Stimulated activated CD8-positive, alpha-beta memory T cell treated with anti-CD3 and anti-CD28 coated beads, Interleukin-12 subunit alpha, Interleukin-12 subunit beta, amount 100 ng/mL, for 24 hours (primary cell): ENCODE data around the gene FRS3.

Source experiments
- DNase-seq: peaks from one replicate; pipeline ENCODE4 v3.0.0-alpha.2; 2020; ENCODE audit errors: extremely low read depth

FRS3 gene

GRCh38 chr6:41791305-41791704 is 11.6 kb upstream of the FRS3 start:
- DNase-seq, result no peak

- DNase-seq, result no peak
Observed at GRCh38 chr6:41790045-41790444, 10.3 kb upstream of the FRS3 start.

DNA sequence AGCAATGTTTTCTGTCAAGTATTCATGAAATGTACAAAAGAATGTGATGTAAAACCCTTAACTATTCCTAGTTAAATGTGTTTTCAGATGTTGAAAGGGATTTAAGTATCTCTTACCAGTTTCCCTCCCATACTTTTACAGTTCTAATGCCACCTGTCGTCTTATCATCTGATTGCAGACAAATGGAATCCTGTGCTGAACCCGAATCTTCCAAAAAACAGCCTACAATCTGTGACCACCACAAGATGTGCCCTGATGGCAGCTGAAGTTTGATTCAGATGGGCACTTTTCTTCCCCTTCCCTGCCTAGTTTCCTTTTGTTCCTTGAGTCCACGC is 9.7 kb upstream of the FRS3 start:
- DNase-seq, result no peak

- DNase-seq, result peak; percentile 88
Observed at GRCh38 chr6:41787219-41787917, 7.7 kb upstream of the FRS3 start, which contains the start of gene TOMM6. Gene TOMM6, plus strand, starts transcription at chr6:41787694. Its CDS starts 4 bp downstream, at chr6:41787698.

GRCh38 chr6:41786451-41787218 is 6.9 kb upstream of the FRS3 start:
- peak; percentile 73 for DNase-seq

GRCh38 chr6:41785689-41786450 is 6.2 kb upstream of the FRS3 start:
- DNase-seq, result no peak

- no peak for DNase-seq
Observed at GRCh38 chr6:41785254-41785653, 5.6 kb upstream of the FRS3 start.

GRCh38 chr6:41784581-41785171 is 5.0 kb upstream of the FRS3 start:
- no peak for DNase-seq

- no peak for DNase-seq
Observed at GRCh38 chr6:41783106-41783780, 3.5 kb upstream of the FRS3 start.

DNA sequence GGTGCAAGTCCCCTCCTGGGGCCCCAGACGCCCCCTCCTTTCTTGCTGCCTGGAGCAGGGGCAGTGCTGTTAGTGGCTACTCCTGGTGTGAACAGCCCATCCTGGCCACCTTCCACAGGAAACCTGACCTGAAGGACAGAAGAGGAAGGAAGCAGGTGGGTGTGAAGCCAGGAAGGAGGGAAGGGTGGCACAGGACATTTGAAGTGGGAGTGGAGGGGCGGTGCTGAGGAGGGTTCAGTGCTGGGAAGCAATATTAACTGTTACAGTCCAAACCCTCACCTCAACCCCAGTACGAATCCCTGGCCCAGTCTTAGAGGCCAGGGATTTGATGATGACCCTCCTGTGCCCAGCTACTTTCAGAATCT is 1.6 kb upstream of the FRS3 start:
- DNase-seq, result no peak

DNA sequence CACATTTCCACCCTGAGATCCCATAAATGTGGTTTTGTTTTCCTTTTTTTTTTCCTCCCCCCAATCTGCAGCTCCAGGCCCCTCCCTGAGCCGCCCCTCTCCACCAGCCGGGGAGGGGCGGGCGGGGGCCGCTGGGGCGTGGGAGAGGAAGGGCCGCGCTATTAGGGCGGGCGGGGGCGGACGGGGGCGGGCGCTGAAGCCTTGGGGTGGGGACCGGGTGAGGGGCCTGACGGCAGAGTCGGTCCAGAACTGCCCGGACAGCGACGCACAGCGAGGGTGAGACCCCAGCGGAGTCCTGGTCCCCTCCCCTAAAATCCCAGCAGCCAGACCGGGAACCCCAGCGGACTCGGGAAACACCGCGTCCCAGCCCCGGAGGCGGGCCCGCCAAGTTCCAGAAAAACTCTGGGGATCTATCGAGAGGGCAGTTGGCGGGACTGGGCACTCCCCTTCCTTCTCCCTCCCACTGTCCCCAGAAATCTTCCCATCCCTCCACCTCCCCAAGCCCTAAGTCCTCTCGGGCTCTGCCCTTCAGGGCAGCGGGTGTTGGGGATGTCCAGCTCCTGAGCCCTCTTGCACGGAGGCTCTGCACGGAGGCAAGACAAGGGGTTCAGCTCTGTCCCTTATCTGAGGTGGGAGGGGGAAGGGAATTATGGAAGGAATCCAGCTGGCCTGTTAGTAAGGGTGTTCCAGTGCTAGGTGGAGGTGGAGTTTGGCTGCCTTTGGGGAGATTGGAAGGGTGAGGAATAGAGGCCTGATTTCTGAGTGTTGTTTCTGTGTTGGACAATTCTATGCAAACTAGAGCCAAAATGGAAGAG is 1.1 kb upstream of the FRS3 start, which contains the start of gene PRICKLE4:
Gene PRICKLE4 (plus strand): TSS at position 232 of the 815 bp plus-strand sequence. CDS start 2,692 bp downstream, outside the sequence.
- DNase-seq, result no peak

DNA sequence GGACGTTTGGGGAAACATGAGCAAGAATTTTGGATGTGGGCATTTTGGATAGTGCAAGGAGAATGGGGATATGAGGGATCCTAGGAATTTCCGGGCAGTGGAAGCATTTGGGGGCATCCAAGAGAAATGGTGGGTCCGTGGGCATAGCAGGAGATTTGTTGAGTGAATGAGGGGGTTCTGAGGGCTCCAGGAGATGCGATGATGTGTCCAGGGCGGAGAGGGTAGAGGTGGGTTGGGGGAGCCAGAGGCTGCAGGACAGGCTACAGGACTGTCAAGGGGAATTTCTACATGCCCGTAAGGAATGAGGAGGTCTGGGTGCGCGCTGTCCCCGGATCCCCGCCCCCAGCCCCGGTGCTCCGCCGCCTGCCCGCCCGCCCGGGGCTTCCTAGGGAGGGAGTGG is 364 bp downstream of the FRS3 start:
- DNase-seq, result no peak

- DNase-seq, result no peak
Observed at GRCh38 chr6:41778895-41779294, 805 bp downstream of the FRS3 start.

DNA sequence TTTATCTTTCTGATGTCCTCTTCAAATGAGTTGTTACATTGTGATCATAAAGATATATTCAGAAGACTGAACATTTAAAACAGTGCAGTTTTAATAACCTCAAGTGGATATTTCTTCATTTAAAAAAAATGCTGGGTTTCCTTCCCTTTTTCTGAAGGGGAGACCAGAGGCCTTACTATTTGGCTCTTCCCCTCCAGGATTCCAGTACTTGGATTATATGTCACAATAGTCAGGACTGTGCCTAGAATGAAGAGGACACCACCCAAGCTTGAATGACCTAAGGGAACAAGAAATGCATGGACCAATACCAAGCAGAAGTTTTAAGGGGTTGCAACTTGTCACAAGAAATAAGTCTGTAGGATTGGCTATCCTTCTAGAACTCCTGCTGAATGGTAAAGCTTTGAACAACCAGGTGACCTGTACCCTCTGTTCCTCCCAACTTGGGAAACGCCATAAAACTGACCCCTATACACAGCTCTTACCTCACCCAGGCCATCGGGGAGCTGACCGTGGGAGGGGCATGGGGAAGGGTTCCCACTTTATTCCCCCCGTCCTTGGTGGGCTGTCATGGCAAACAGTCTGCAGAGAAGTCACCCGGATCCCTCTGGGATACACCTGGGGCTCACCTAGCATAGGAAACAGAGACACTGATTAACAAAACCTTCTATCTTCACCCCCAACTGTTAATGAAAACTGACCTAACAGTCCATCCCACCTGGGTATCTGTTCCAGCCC is 2.0 kb downstream of the FRS3 start:
- DNase-seq, result no peak

- no peak for DNase-seq
Observed at GRCh38 chr6:41775293-41775882, 4.3 kb downstream of the FRS3 start.

DNA sequence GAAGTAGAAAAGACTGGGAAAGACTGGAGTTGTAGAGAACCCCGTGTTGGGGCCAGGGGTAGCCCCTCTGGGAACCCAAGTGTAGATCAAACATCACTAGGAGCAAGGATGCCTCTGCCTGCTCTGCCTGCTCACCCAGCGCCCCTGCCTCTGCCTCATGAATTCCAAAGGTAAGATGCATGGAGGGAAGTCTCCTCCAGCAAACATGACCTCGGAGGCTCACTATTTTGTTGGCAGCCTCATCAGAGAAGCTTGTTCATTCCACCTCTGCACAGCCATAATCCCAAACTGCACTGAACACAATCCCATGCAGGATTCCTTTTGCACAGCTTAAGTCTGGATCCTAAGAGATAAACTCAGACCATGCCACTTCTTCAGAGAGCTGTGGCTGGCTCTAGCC is 4.9 kb downstream of the FRS3 start:
- DNase-seq, result no peak

DNA sequence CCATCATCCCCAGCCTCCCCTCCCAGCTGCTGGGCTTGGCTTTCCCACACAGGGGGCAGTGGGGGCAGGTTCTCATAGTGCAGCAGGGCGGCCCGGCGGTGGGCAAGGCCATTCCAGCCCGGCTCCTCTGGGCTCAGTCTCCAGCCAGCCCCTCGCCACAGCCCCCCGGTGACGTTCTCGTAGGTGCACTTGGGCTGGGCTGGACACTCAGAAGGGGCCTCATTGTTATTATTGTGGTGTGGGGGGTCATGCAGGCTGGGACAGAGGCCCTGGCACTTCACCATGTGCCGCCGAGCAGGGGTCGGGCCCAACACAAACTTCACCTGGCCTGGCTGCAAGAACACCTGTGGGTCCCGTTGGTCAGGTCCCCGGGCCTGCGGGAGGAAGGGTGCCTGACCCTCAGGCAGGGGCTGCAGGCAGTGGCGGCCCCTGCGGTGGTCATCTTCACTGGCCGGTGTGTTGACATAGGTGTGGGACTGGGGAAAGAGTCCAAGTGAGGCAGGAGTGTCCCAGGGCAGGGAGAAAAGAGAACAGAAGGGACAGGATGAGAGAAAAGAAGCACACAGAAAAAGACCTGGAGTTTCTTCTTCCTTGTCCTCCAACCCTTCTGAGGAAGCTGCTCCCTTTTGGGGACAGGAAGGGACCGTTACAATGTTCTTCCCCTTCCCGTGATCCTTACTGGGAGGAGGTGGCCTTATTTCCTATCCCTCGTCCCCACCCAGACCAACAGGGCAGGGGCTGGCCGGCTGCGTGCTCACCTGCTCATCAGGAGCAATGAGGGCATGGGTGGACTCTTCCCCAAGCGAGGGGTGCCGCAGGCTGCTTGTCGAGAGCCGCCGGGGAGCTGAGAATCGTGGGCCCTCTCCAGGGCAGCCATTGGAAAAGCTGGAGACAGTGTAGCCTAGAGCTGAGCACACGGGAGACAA is 8.4 kb downstream of the FRS3 start:
- DNase-seq, result no peak

DNA sequence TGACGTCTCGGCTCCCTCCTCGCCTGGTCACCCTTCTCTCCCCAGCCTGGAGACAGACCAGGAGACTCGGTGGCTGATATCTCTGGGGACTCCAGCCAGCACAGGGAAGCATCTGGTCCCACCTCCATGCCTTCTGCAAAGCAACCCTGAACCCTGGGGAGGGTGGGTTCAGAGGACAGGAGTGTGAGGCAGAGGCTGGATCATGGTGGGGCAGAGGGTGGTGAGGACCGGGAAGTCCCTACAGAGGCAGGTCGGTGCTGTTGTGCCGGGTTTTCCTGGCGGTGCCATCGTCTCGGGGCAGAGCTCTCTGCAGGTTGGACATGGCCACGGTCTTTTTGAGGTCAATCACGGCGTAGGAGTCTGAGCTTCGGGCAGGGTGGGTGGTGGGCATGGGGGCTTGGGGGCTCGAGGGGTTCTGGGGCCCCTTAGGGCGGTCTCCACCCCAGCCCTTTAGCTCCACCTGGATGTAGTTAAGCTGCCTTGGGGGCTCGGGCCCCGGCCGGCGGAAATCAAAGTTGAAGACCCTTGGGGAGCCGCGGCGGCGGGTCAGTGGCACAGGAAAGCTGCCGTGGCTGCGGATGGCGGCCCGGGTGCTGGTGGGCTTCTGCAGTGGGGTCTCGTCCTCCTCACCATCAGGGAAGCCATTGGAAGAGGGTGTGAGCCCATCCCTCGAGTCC is 9.2 kb downstream of the FRS3 start:
- DNase-seq, result no peak
